Amygdala (tissue), 56 donors: ENCODE results near the gene RAPGEF2.
"Not testable (repeated sequence)": the region's sequence is repeated elsewhere in the genome, so short reads cannot be mapped to it uniquely, and the experiment has no call there.

Experiments
- DNase-seq, 56 donors: peaks; one replicate each; lab custom pipeline; 2025; lab: John Stamatoyannopoulos, UW

The RAPGEF2 gene

DNA sequence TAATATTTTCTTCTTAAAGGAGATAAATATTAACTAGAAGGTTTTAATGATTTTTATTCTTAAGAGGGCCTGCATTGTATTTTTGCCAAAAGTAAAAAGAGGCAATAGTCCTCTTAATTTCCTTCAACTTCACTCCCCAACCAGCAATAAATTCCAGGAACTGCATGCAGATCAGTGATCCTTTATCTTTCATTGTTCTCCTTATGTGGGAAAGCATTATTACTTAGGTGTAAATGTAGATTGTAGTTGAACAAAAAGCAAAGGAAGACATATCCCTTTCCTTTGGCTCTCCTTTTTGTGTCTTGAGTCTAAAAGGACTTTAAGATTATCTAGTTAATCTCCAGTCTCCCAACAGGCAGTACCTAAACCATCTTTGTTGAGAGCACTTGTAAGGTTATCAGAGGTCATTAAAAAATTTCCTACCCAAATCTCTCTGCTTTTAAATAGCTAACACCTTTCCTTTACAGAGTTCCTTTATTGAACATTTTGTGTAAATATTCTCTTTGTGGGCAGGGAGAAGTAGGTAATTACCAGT lies 55.3 kb downstream of the RAPGEF2 start:
- no peak for DNase-seq

DNA sequence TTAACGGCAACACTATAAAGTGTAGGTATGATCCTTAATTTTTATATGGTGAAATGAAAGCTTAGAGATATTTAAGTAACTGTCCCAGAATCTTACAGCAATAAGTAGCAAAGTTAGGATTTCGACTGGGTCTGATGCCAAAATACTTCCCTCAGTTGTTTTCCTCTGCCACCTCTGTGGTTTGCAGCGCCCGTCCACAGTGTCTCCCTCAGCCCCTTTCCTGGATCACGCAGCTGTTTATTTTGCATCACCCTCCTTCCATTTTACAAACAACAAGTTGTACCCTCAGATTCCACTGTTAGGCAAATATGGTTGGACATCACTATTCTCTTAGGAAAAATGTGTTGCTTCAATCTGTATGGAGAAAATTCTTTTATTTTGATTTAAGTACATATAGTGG lies 56.1 kb downstream of the RAPGEF2 start:
- DNase-seq, result no peak

DNA sequence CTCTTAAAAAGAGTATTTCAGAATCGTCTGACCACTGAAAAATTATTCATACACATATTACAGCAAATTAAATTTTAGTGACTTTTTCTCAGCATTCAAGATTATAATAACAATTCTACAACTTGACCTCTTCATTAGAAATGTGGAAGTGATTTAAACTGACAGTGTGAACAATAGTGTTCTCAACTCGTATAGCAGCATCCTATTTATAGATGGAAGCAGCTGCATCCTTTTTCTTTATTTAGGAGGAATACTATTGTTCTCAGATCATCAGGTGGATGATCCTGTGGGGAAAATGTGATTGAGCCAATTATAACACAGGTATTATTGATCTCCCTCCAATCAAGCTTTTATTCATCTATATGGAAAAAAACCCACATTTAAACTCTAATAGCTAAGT lies 56.7 kb downstream of the RAPGEF2 start:
- DNase-seq, result no peak

DNA sequence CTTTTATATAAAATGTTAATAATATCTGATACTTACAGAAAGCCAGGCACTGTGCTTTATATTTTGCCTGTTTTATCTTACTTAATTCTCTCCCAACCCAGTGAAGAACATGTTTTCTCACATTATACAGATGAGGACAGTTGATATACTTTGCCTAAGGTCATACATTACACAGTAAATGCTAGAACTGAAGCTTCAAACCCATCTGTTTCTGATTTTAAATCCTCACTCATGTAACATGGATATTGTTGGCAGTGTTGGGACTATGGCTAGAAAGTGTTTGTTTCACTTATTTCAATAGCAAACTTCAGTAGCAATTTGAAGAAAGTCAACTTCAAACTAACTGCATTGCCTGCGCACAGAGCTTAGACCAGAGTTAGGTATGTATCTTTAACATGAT lies 57.4 kb downstream of the RAPGEF2 start:
- DNase-seq, result no peak

- not testable (repeated sequence) for DNase-seq
Measured at GRCh38 chr4:159161436-159161835, 58.6 kb downstream of the RAPGEF2 start.

GRCh38 chr4:159162576-159162975 lies 59.7 kb downstream of the RAPGEF2 start:
- DNase-seq, result no peak

DNA sequence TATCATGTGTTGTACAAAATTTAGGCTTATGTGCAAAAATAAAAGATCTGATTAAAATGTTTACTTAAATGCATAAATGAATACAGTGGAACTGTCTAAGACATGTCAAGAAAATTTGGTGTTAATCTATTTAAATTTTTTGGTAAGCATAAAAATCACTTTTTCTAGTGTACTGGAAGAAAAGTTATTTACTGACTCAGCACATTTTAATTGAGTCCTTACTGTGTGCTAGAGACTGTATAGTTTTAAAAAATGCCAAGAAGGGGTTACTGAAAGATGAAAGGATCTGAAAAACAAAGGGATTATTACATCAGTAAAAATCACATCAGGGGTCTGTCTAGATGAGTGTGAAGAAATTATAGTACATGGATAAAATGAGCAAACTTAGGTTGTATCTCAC lies 60.6 kb downstream of the RAPGEF2 start:
- no peak for DNase-seq

GRCh38 chr4:159169404-159170302 lies 66.8 kb downstream of the RAPGEF2 start:
- no peak for DNase-seq

DNA sequence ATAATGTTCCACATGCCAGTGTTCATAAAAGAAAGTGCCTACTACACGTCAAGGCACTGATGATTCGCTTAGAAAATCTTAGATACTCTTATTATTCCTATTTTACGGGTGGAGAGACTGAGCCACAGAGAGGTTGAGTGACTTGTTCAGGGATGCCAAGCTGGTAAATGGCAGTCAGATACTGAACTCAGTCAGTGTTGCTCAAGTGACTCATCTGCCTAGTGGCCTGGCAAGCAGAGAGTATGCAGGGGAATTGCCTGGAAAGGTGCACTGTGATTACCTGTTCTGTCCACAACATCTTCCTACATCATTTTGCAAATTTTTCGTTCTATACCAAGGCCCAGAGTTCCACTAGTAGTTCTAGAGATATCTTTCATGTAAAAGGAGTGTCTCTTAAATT lies 68.4 kb downstream of the RAPGEF2 start:
- DNase-seq, result no peak

DNA sequence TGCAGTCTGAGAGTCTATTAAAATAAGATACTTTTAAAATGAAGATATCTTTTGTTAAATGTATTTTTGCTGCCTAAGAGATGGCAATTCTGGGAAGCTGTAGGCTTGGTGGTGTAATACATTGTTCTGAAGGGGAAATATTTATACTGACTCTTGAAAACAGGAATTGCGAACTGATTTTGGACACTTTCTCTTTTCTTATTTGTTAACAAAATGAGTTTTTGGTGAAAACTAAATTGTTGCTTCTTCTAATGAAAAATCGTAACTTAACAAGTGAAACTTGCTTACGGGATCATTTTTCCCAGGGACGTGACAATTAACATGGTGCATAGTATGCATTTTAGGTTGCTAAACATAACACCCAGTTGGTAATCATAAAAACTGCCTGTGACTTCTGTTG lies 71.0 kb downstream of the RAPGEF2 start:
- no peak for DNase-seq

DNA sequence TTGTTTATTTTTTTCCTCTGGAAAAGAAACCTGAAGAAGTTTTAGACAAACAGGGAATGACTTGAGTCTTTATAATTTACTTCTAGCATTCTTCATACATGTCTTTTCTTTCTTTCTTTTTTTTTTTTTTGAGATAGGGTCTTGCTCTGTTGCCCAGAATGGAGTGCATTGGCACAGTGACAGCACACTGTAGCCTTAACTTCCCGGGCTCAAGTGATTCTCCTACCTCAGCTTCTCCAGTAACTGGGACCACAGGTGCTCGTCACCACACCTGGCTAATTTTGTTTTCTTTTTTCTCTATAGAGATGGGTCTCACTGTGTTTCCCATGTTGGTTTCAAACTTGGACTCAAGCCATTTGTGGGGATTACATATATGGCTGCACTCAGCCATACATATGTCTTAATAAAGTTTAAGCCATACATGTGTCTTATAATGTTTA lies 71.8 kb downstream of the RAPGEF2 start:
- no peak for DNase-seq

GRCh38 chr4:159175085-159175988 lies 72.5 kb downstream of the RAPGEF2 start:
- peak in 48 of 56 donors; percentile 5 to 84 (median 40) for DNase-seq

DNA sequence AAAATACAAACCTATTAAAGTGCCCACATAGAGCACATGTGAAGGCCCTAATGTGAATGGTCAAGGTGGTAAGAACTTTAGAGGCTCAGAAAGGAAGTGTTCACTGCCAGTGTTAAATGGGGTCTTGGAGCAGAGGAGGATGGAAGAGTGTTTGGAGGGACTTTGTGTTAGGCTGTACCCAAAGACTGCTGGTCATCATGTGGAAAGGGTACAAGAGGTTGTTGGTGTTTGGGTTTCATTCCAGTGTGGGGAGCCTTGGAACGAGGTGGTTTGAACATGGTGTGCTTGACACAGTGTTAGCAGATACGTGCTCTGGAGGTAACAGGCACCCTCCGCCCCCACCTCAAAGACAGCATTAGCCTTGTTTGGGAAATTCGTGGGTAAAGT lies 73.1 kb downstream of the RAPGEF2 start:
- DNase-seq, result no peak

DNA sequence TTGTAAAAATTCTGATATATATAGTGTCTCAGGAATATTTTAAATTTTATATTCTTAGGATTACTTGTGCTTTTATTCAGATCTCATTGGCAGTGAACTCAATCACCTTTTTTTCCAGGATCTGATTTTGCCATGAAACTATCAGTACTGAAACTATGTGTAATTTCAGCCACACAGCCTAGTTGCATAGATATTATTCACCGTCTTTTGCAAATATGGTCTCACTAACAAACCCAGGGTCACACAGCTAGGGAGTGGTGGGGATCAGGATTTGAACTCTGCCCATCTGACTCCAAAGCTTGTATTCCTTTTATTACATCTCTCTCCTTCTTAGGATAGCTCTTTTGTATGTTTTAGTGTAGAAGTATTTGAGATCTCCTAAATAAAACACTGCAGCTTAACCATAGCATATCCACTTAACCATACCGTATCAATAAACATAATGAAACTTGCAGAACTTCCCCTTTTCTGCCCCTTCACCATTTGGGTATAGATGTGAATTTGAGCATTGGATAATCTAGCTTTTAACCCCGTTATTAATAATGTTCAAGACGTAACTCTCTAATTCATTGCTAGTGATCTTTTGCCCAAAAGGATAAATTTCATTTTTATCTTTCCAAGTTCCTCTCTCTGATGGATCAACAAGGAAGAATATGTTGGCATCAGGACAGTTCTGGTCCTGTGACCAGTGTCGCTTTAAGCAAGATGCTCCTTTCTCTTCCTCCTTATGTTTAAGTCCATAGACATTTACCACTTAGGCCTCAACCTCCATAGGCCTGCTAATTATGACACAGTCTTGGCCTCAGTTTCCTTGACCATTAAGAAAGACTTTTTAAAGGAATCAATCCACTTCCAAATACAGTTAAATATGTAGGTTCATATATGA lies 74.6 kb downstream of the RAPGEF2 start:
- DNase-seq, result peak in 1 of 56 donors; percentile 17

DNA sequence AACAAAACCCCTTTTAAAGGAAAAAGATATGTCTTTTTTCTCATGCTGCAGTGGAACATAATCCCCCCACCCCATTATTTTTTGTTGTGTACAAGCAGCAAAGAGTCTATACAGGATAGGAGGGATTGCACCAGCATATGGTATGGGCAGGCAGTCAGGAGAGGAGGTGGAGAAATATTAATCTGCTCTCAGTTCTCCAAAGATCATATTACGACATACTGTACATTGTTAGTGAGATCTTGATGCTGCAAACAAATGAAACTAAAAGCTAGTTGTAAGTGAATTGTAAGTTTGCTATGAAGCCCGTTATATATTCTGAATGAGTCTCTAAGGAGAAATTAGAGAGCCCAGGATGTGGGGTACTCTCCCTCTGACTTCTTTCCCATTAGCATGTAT lies 75.3 kb downstream of the RAPGEF2 start:
- no peak for DNase-seq

- no peak for DNase-seq
Measured at GRCh38 chr4:159178979-159179969, 76.4 kb downstream of the RAPGEF2 start.

GRCh38 chr4:159183885-159184605 lies 81.2 kb downstream of the RAPGEF2 start:
- DNase-seq, result not testable (repeated sequence)

GRCh38 chr4:159185591-159186023 lies 82.7 kb downstream of the RAPGEF2 start:
- DNase-seq, result no peak
